GM12801 (cell line): ENCODE measurements around the gene IL31.

Source experiments
- TF ChIP-seq, protein P1 (sequence below): IDR thresholded peaks from one replicate; pipeline ENCODE4 v1.5.1; 2011; ENCODE audit warnings: control low read depth; ENCODE audit not compliant: insufficient read length; ENCODE audit errors: extremely low read depth

Gene IL31

DNA sequence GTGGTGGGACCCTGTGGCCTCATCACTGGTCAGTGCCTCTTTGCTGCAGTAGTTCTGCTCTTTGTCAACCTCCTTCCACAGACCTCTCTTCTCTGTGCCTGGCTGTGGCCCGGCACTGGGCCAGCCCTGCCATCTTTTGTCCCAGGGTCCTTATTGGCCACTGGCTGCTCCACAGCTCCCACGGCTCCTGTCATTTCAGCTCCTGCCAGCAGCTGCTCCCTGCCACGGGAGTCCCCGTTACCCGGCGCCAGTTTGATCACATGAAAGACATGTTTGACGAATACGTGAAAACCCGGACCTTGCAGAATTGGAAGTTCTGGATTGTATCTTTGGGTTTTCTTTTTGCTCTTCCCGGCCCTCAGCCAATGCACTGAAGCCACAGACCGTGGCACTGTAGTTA lies 35.4 kb downstream of the IL31 start:
- TF ChIP-seq, protein P1, sequence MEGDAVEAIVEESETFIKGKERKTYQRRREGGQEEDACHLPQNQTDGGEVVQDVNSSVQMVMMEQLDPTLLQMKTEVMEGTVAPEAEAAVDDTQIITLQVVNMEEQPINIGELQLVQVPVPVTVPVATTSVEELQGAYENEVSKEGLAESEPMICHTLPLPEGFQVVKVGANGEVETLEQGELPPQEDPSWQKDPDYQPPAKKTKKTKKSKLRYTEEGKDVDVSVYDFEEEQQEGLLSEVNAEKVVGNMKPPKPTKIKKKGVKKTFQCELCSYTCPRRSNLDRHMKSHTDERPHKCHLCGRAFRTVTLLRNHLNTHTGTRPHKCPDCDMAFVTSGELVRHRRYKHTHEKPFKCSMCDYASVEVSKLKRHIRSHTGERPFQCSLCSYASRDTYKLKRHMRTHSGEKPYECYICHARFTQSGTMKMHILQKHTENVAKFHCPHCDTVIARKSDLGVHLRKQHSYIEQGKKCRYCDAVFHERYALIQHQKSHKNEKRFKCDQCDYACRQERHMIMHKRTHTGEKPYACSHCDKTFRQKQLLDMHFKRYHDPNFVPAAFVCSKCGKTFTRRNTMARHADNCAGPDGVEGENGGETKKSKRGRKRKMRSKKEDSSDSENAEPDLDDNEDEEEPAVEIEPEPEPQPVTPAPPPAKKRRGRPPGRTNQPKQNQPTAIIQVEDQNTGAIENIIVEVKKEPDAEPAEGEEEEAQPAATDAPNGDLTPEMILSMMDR: no peak

DNA sequence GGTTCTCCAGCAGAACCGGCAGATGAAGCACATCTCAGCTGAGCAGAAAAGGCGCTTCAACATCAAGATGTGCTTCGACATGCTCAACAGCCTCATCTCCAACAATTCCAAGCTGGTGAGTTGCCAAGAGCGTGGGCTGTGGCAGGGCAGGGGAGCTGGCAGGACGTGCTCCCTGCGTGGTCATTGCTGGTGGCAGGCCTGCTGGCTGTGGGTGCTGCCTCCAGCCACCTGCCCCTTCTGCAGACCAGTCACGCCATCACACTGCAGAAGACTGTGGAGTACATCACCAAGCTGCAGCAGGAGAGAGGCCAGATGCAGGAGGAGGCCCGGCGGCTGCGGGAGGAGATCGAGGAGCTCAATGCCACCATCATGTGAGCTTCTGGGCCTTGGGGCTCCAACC lies 35.8 kb downstream of the IL31 start:
- TF ChIP-seq, protein P1: no peak

DNA sequence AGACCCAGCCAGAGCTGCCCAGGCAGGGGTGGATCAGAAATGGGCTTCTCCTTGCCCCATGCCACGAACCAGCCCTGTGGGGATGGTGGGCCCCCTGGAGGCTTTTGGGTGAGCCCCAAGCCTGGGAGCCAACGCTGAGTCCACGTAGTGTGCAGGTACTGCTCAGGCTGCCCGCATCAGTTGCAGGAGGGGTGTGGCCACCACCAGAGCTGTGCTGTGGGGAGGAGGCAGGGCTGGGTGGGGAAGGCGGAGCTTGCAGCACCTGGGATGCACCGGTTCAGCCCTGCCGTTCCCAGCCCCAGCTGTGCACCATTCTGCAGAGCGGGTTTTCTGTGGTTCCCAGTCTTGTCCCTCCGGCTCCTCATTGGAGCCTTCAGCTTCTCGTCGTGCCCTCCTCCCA lies 36.3 kb downstream of the IL31 start:
- TF ChIP-seq, protein P1: no peak

DNA sequence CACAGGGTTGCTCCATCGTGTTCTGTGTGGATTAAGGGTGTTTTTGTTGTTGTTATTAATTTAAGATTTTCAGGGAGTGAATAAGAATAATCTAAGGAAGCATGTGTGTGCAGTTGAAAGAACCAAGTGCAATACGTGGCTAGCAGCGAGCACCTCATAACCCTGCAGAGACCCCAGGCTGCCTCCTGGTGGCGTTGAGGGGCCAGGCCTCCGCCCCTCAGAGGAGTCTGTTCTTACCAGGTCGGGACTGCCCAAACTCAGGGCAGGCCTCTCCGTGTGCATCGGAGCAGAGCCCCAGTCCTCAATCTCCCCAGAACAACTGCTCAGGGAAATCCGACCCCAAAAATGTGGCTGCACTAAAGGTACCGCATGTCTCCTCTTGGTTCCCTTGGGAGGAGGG lies 36.8 kb downstream of the IL31 start:
- TF ChIP-seq, protein P1: no peak

DNA sequence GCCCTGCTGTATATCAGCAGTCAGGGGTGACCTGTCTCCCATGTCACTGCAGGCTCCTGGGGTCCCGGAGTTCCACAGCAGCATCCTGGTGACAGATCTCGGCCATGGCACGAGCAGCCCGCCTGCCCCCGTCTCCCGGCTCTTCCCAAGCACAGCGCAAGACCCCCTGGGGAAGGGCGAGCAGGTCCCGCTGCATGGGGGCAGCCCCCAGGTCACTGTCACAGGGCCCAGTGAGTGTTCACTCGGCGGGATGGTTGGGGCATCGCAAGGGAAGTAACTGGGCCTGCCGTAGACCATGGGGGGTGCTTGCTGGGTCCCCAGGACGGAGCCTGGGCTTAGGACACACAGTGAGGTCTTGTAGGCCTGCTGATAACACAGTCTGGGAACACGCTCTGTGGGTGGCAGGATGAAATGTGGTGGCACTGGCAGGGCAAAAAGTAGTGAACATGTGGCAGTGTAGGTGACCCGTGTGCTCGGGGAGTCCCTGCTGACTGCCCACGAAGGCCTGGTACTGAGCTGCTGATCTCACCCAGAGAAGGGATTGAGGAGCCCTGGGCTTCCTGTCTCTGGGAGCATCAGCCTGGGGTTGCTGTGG lies 38.5 kb downstream of the IL31 start:
- TF ChIP-seq, protein P1: no peak

DNA sequence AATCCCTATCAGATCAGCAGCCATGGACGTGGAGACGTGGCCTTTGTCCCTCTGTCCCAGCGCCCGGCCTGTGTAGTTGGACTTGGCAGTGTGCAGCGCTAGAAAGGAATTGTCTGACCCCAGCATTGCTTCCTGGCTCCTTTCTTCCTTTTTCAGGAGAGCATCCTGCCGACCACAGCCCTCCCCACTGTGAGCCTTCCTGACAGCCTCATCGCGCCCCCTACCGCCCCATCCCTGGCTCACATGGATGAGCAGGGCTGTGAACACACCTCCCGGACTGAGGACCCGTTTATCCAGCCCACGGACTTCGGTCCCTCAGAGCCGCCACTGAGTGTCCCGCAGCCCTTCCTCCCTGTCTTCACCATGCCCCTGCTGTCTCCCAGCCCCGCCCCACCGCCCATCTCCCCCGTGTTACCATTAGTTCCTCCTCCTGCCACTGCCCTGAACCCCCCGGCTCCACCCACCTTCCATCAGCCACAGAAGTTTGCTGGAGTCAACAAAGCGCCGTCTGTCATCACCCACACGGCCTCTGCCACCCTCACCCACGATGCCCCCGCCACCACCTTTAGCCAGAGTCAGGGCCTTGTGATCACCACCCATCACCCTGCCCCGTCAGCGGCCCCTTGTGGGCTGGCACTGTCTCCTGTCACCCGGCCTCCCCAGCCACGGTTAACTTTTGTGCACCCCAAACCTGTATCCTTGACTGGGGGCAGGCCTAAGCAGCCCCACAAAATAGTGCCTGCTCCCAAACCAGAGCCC lies 40.6 kb downstream of the IL31 start:
- TF ChIP-seq, protein P1: no peak

DNA sequence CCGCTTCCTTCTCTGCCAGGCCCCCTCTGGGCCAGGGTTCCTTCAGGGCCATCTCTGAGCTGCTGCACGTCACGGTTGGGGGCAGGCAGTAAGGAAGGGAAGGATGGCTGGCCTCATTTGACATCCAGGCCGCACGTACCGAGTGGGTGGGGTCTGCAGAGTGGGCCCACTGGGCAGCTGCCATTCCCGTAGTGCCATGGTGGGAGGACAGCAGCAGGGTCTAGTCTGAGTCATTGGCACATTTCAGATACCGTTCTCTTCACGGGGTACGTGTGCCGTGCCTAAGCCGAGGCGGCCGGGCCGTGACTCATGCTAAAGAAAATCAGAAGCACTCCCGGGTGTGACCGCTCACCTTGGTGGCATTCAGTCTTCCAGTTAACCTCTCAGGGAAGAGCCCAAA lies 43.9 kb downstream of the IL31 start:
- TF ChIP-seq, protein P1: no peak
